Left ventricle myocardium superior (tissue), 1 donor: Measurements from ENCODE around the gene MAZ. TPM values are rescaled to one million over a fixed set of nuclear protein-coding genes. Genes with fewer than 3 reads are reported as not detected.
A peak's percentile ranks its signal among the peaks of the same experiment; 100 is the strongest.
"Not testable (repeated sequence)": the region's sequence is repeated elsewhere in the genome, so short reads cannot be mapped to it uniquely, and the experiment has no call there.

Experiments used
- ATAC-seq: fragments of 200-7000 bp; cut with Tn5 transposase; one replicate; pipeline ENCODE4 v1.9.1; 2020; ENCODE audit warnings: mild to moderate bottlenecking, moderate library complexity
- DNase-seq: peaks from one replicate; pipeline ENCODE4 v3.0.0-alpha.2; 2020
- intact Hi-C: fragments of 100-400 bp; cut with micrococcal nuclease; formaldehyde crosslinking; loops from one replicate; pipeline ENCODE4 v1.11.0; 2022
- total RNA-seq: library from RNA; stranded (reverse); fragmentation: NEBNext Ultra II Directional; extraction: Animal tissue kit (Norgen Biotek cat#: 25700); gene quantifications from one replicate; pipeline ENCODE4 v1.2.1, GENCODE V29; 2021
- donor health status: DM: no; HTN: yes; CAD: no; lungs with severe emphysema.

Gene MAZ
- total RNA-seq, 1 donor from 2014 or later, result 101 TPM

- intact Hi-C loops, DNase-seq, ATAC-seq: not testable (repeated sequence)
Observed at GRCh38 chr16:29783094-29783953, 23.0 kb upstream of the MAZ start.

DNA sequence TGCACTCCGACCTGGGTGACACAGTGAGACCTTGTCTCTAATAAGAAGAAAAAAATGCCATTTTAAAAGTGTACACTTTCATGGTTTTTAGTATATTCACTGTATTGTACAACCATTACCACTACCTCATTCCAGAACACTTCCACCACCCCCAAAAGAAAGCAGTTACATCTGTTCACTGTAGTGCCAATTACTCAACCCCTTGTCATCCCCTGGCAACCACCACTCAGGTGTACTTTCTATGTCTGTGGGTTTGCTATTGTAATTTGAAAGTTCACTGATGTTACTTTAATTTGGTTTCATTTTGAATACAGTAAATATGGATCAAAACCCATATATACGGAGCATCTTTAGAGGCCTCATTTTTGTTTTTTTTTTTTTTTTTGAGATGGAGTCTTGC lies 22.2 kb upstream of the MAZ start:
- intact Hi-C loops, result no loop called here
- DNase-seq, result no peak
- ATAC-seq, result no peak

GRCh38 chr16:29784901-29785500 lies 21.3 kb upstream of the MAZ start:
- intact Hi-C loops, result no loop called here
- ATAC-seq (peak; percentile 94), DNase-seq (peak; percentile 87)

DNA sequence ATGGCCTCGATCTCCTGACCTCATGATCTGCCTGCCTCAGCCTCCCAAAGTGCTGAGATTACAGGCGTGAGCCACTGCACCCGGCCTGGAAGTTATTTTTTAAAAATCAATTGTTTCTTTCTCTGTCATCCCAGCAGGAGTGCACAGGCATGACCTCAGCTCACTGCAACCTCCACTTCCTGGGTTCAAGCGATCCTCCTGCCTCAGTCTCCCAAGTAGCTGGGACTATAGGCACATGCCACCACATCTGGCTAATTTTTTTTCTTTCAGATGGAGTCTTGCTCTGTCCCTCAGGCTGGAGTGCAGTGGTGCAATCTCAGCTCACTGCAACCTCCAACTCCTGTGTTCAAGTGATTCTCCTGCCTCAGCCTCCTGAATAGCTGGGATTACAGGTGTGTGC lies 19.2 kb upstream of the MAZ start:
- DNase-seq, intact Hi-C loops, ATAC-seq: not testable (repeated sequence)

DNA sequence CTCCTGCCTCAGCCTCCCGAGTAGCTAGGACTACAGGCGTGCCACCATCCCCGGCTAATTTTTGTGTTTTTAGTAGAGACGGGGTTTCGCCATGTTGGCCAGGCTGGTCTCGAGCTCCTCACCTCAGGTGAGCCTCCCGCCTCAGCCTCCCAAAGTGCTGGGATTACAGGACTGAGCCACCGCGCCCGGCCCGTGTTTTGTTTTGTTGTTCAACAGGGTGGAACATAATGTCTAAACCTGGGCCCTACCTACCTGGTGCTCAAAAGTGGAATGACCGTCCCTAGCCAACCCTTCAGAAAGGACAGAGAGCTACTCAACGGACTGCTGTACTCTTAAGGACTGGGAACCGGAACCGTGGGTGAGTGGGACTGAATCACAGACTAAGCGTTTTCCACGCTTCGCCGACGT lies 16.6 kb upstream of the MAZ start:
- DNase-seq, result no peak
- no peak for ATAC-seq
- intact Hi-C loops, result no loop called here

- DNase-seq, result peak; percentile 100
- intact Hi-C loops, result no loop called here
- ATAC-seq, result peak; percentile 99
Observed at GRCh38 chr16:29790183-29790948, 16.0 kb upstream of the MAZ start, which contains the start of gene KIF22. Gene KIF22, plus strand, starts transcription at chr16:29790751. Its CDS starts 9 bp downstream, at chr16:29790760.

GRCh38 chr16:29790949-29791844 lies 15.1 kb upstream of the MAZ start:
- DNase-seq (no peak), ATAC-seq (no peak)
- intact Hi-C loops, result no loop called here

- ATAC-seq (no peak), DNase-seq (no peak)
- intact Hi-C loops, result no loop called here
Observed at GRCh38 chr16:29791845-29792807, 14.2 kb upstream of the MAZ start.

GRCh38 chr16:29793153-29793552 lies 13.2 kb upstream of the MAZ start:
- ATAC-seq, DNase-seq, intact Hi-C loops: not testable (repeated sequence)

- ATAC-seq (no peak), DNase-seq (no peak)
- intact Hi-C loops, result no loop called here
Observed at GRCh38 chr16:29794231-29794710, 12.1 kb upstream of the MAZ start.

DNA sequence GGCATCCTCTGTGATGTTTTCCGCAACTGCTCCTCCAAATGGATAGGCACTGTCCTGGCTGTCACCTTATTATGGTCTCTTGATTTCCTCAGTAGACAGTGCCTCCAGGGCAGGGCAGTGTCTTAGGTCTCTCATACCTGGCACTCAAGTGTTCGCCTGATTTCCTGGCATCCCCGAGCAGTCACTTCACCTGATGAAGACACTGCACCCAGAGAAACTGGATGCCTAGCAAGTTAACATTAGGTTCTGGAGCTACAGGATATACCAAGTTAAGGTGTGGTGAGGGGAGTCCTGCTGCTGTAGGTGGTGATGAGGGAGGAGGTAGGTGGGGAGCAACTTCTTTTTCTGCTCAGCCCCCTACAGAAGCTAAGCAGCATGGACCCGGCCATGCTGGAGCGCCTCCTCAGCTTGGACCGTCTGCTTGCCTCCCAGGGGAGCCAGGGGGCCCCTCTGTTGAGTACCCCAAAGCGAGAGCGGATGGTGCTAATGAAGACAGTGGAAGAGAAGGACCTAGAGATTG lies 3.9 kb upstream of the MAZ start:
- intact Hi-C loops, result no loop called here
- DNase-seq (peak; percentile 22), ATAC-seq (no peak)

- no peak for ATAC-seq
- intact Hi-C loops, result no loop called here
- DNase-seq, result peak; percentile 13
Observed at GRCh38 chr16:29804020-29804419, 2.3 kb upstream of the MAZ start.

DNA sequence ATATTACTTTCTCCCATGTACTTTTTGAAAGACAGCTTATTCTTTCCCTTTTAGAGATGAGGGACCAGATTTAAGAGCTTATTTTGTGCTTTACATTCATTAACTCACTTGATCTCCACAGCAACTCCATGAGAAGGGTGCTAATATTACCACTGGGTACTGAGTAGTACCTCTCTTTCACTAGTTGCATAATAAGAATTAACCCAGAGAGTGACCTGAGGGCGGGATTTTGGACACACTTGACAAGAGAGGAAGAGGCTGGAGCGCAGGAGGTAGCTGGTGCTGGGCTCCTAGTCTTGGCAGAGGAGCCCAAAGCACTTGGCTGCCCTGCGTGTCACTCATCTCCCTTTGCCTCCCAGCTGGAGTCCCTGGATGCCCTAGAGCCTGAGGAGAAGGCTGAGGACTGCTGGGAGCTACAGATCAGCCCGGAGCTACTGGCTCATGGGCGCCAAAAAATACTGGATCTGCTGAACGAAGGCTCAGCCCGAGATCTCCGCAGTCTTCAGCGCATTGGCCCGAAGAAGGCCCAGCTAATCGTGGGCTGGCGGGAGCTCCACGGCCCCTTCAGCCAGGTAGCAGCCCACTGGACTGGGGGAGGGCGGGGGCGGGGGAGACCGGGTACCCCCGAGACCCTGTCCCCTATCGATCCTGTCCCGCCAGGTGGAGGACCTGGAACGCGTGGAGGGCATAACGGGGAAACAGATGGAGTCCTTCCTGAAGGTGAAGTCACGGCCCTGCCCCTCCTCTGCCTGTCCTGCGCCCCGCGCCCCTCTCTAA lies 1.7 kb upstream of the MAZ start:
- intact Hi-C loops, result no loop called here
- DNase-seq, result peak; percentile 79
- peak; percentile 56 for ATAC-seq

GRCh38 chr16:29805232-29806098 lies 864 bp upstream of the MAZ start:
- peak; percentile 99 for DNase-seq
- ATAC-seq, result peak; percentile 88
- intact Hi-C loops, result no loop called here

- intact Hi-C loops, result no loop called here
- DNase-seq (peak; percentile 75), ATAC-seq (no peak)
Observed at GRCh38 chr16:29806641-29807425, 504 bp downstream of the MAZ start.
